PC-3 (cell line): Measurements from ENCODE around the gene NTN3. TPM values are rescaled to one million over a fixed set of nuclear protein-coding genes. Genes with fewer than 3 reads are reported as not detected.

Source experiments
- ATAC-seq: fragments of 200-7000 bp; cut with Tn5 transposase; 2 replicates; pipeline ENCODE4 v1.9.1; 2020; ENCODE audit warnings: mild to moderate bottlenecking, moderate library complexity
- Bru-seq: library from RNA; stranded (reverse); fragments of 400-500 nt; gene quantifications from one replicate; lab custom pipeline; 2021; lab: Mats Ljungman, UMichigan
- BruChase-seq, 2 experiments: library from RNA; stranded (reverse); fragments of 400-500 nt; gene quantifications; one replicate each; lab custom pipeline; 2021; lab: Mats Ljungman, UMichigan
- BruUV-seq: library from RNA; stranded (reverse); fragments of 400-500 nt; replicated peaks from 2 replicates; lab custom pipeline; 2021; lab: Mats Ljungman, UMichigan
- CTCF ChIA-PET: fragments of 300-600 bp; sonication (Branson Sonifier 250); formaldehyde crosslinking; loops from one replicate; lab custom pipeline; 2022; ENCODE audit warnings: antibody characterized with exemption; lab: Charles Lee
- POLR2A ChIA-PET: fragments of 300-600 bp; sonication (Branson Sonifier 250); formaldehyde crosslinking; loops from one replicate; lab custom pipeline; 2022; ENCODE audit warnings: antibody characterized with exemption; ENCODE audit not compliant: unreplicated experiment; lab: Charles Lee
- DNase-seq: peaks from one replicate; pipeline ENCODE4 v3.0.0-alpha.2; 2015
- H2AFZ ChIP-seq: fragments of 300-600 bp; sonication (generic); 2 replicates; pipeline ENCODE4 v1.6.0; 2016; ENCODE audit warnings: antibody characterized with exemption, low read length
- H3F3A ChIP-seq: fragments of 300-600 bp; sonication (generic); one replicate; pipeline ENCODE4 v1.6.0; 2017; ENCODE audit warnings: antibody characterized with exemption, low read length, control low read depth, mild to moderate bottlenecking; ENCODE audit not compliant: unreplicated experiment
- H3K27ac ChIP-seq: fragments of 300-600 bp; sonication (generic); 2 replicates; pipeline ENCODE4 v1.5.1; 2016; ENCODE audit warnings: mild to moderate bottlenecking, low read length
- H3K27me3 ChIP-seq: fragments of 300-600 bp; sonication (generic); 2 replicates; pipeline ENCODE4 v1.6.1; 2016; ENCODE audit warnings: low read length, mixed read lengths
- H3K36me3 ChIP-seq: fragments of 300-600 bp; sonication (generic); 2 replicates; pipeline ENCODE4 v1.6.1; 2016; ENCODE audit warnings: low read depth, mixed run types, low read length, mixed read lengths
- H3K4me1 ChIP-seq: fragments of 300-600 bp; sonication (generic); 2 replicates; pipeline ENCODE4 v1.5.1; 2016; ENCODE audit warnings: low read length; ENCODE audit not compliant: insufficient read depth
- H3K4me2 ChIP-seq: fragments of 300-600 bp; sonication (generic); 2 replicates; pipeline ENCODE4 v1.6.0; 2016; ENCODE audit warnings: low read length
- H3K4me3 ChIP-seq: fragments of 300-600 bp; sonication (generic); 2 replicates; pipeline ENCODE4 v1.5.1; 2016; ENCODE audit warnings: mild to moderate bottlenecking, low read length, mixed read lengths
- H3K79me2 ChIP-seq: fragments of 300-600 bp; sonication (generic); 2 replicates; pipeline ENCODE4 v1.6.1; 2017; ENCODE audit warnings: low read length, mixed read lengths
- H3K9ac ChIP-seq: fragments of 300-600 bp; sonication (generic); 2 replicates; pipeline ENCODE4 v1.6.0; 2016; ENCODE audit warnings: mild to moderate bottlenecking, low read length
- H3K9me2 ChIP-seq: fragments of 300-600 bp; sonication (generic); replicated peaks from 2 replicates; pipeline ENCODE4 v1.6.1; 2016; ENCODE audit warnings: mixed run types, low read length, mixed read lengths
- H3K9me3 ChIP-seq: fragments of 300-600 bp; sonication (generic); 2 replicates; pipeline ENCODE4 v1.6.1; 2016; ENCODE audit warnings: low read length, mixed read lengths
- H4K20me1 ChIP-seq: fragments of 300-600 bp; sonication (generic); 2 replicates; pipeline ENCODE4 v1.6.1; 2016; ENCODE audit warnings: low read length, mixed read lengths
- CTCF ChIP-seq: fragments of 300-600 bp; sonication (generic); conservative IDR thresholded peaks from 2 replicates; pipeline ENCODE4 v1.5.1; 2017; ENCODE audit warnings: antibody characterized with exemption, low read depth, mild to moderate bottlenecking, low read length
- EZH2 ChIP-seq: fragments of 300-600 bp; sonication (generic); IDR thresholded peaks from one replicate; pipeline ENCODE4 v1.6.1; 2017; ENCODE audit warnings: antibody characterized with exemption, mild to moderate bottlenecking, low read length; ENCODE audit not compliant: unreplicated experiment
- EZH2phosphoT487 ChIP-seq: fragments of 300-600 bp; sonication (generic); IDR thresholded peaks from 2 replicates; pipeline ENCODE4 v1.6.1; 2018; ENCODE audit warnings: mild to moderate bottlenecking, antibody characterized with exemption, low read length, borderline replicate concordance
- intact Hi-C: fragments of 100-400 bp; cut with micrococcal nuclease; formaldehyde crosslinking; loops from 2 replicates; pipeline ENCODE4 v1.9.0; 2023
- long read RNA-seq: library from polyadenylated mRNA; unstranded; transcript quantifications from one replicate; pipeline ENCODE4 v2.0.0, GENCODE V29; 2021; ENCODE audit not compliant: unreplicated experiment
- total RNA-seq: library from RNA; depleted of rRNA; stranded (reverse); fragments of >200 nt; gene quantifications from 2 replicates; pipeline ENCODE4 v1.2.3, GENCODE V29; 2014; rRNA removed

NTN3 gene
- not detected in 2 replicates for total RNA-seq
- Bru-seq, nascent RNA, result not detected
- percentile 17 among the genes with signal in this experiment for BruChase-seq, experiment 1, labeled RNA remaining after a 6-hour chase
- not detected for BruChase-seq, experiment 2, labeled RNA remaining after a 2-hour chase
- long read RNA-seq, result 0 reads

- intact Hi-C loops, result no loop called here
- ATAC-seq, result no peak
- H2AFZ ChIP-seq, result no peak within 1 kb of the TSS
- H3K4me1 ChIP-seq, result peaks cover 9% of the 10 kb centered on the region; the same call in 1 of the 2 replicates
- no peaks in the 10 kb centered on the region for H3K36me3 ChIP-seq
- ChIA-PET CTCF (no interaction called here), POLR2A (no interaction called here)
- no peaks in the 10 kb centered on the region for H4K20me1 ChIP-seq
- H3K4me2 ChIP-seq, result peak within 1 kb of the TSS; percentile 57; the same call in 1 of the 2 replicates
- no TSS peak for BruUV-seq
- H3K79me2 ChIP-seq, result peaks cover 7% of the 10 kb centered on the region
- H3K9me2 ChIP-seq, result no peaks in the 10 kb centered on the region
- H3K27ac ChIP-seq, result no peak within 1 kb of the TSS
- DNase-seq, result peak; percentile 6
- no peaks in the 10 kb centered on the region for H3F3A ChIP-seq
- TF ChIP-seq CTCF (no peak), EZH2 (no peak), EZH2phosphoT487 (no peak)
- no peaks in the 10 kb centered on the region for H3K27me3 ChIP-seq
- H3K9ac ChIP-seq, result no peak within 1 kb of the TSS
- no peaks in the 10 kb centered on the region for H3K9me3 ChIP-seq
- no peak within 1 kb of the TSS; the same call in 1 of the 2 replicates for H3K4me3 ChIP-seq
These were observed at the start of gene NTN3 for GRCh38 chr16:2471016-2471652. TSS of gene NTN3 (plus strand) at chr16:2471297. CDS start at chr16:2471702, 405 bp downstream.

GRCh38 chr16:2422123-2422867 is 48.8 kb upstream of the NTN3 start:
- no peaks in the 10 kb centered on the region for H3K9me3 ChIP-seq
- no peaks in the 10 kb centered on the region for H4K20me1 ChIP-seq
- H3F3A ChIP-seq, result no peaks in the 10 kb centered on the region
- CTCF ChIA-PET, result no interaction called here
- no peak overlapping the region for H2AFZ ChIP-seq
- intact Hi-C loops, result no loop called here
- no peaks in the 10 kb centered on the region for H3K79me2 ChIP-seq
- POLR2A ChIA-PET, result no interaction called here
- no peak overlapping the region for H3K4me2 ChIP-seq
- no peaks in the 10 kb centered on the region for H3K9me2 ChIP-seq
- DNase-seq, result no peak
- no peak overlapping the region for H3K27ac ChIP-seq
- H3K4me3 ChIP-seq, result no peak overlapping the region
- H3K36me3 ChIP-seq, result no peaks in the 10 kb centered on the region
- TF ChIP-seq EZH2phosphoT487 (no peak), EZH2 (no peak), CTCF (no peak)
- no peak overlapping the region for H3K9ac ChIP-seq
- ATAC-seq, result no peak
- 0 out of 2 replicates have a peak, but pooled peaks cover 4% of the 10 kb centered on the region for H3K4me1 ChIP-seq
- H3K27me3 ChIP-seq, result no peaks in the 10 kb centered on the region
- no TSS peak for BruUV-seq
